ENCODE measurements around the gene EPS8L1.
A peak's percentile ranks its signal among the peaks of the same experiment; 100 is the strongest.
"Not testable (repeated sequence)": the region's sequence is repeated elsewhere in the genome, so short reads cannot be mapped to it uniquely, and the experiment has no call there.

The EPS8L1 gene

GRCh38 chr19:55090564-55090963 lies 14.9 kb downstream of the EPS8L1 start:
- intact Hi-C loops (cut with DNase I): no loop called here
- DNase-seq: no peak

- intact Hi-C loops (cut with DNase I): no loop called here
- DNase-seq: no peak
These were observed 15.6 kb downstream of the EPS8L1 start for GRCh38 chr19:55091126-55091910.

GRCh38 chr19:55091955-55092354 lies 16.3 kb downstream of the EPS8L1 start:
- intact Hi-C loops (cut with DNase I): no loop called here

DNA sequence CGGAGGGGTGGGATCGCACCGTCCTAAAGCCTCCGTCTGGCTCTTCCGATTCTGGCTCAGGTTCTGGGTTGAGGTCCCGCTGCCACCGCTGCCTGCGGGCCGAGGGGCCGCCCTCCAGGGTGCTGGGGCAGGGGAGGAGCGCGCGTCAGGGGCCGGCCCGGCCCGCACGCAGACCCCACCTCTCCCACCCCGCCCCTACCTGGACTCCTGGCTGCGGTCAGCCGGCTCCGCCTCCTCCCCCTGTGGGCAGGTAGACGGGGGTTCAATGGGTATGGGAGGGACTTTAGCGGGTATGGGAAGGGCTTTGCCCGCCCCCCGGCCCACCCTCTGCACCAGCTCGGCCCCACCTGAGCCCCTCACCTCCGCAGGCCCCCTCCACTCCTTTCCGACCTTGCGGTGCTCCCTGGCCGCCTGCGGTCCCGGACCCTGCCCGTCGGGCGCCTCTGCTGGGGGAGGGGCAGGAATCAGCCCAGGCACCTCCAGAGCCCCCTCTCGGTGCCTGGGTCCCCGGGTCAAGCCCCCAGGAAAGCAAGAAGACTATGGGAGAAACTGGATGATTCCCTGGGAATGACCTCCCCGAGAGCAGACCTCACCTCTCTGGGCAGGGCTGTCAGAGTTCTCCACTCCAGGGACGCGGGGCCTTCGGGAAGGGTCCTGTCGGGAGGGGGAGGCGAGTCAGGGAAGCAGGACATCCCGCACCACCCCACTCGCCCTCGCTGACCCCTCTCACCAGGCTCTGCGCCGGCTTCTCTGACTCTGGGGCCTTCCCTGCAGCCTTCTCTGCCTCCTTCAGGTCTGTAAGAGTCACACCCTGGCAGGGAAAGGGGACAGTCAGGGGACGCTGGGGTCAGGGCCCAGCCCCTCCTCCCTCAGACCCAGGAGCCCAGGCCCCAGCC lies 17.0 kb downstream of the EPS8L1 start:
- intact Hi-C loops (cut with DNase I): no loop called here
- no peak for DNase-seq

More at GRCh38 chr19:55091955-55092354, 16.3 kb downstream of the EPS8L1 start:
- no peak for DNase-seq

DNA sequence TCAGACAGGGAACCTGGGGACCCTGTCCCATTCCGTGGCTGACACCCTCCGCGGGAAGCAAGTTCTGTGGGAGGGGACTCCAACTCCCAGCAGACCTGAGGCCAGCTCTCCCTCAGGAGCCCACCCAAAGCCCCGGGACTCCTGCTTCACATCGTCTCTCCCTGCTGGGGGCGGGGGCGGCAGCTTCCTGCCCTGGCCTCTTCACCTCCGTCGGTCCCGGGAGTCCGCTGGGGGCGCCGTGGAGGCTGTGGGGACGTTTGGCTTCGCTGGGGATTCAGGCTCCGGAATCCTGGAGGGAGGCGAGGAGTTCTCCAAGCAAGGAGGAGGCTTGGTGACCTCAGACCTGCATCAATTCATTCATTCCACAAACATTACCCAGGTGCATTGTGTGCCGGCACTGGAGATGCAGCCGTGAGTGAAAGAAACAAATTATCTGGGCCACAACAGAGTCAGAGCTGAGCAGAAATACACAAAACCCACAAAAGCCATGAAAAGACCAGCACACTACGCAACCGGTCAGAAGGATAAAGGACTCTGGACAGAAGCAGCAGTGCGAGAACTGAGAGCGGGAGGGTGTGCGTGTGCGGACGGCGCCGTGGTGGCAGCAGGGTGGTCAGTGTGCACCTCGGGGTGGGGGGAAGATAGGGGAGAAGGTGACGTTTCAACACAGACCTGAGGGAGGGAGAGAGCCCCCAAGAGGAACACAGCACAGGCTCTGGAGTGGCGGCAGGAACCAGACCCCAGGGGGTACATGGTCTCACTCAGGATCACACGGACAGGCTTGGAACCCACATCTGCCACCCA lies 19.0 kb downstream of the EPS8L1 start:
- intact Hi-C loops (cut with DNase I): no loop called here
- DNase-seq: no peak

DNA sequence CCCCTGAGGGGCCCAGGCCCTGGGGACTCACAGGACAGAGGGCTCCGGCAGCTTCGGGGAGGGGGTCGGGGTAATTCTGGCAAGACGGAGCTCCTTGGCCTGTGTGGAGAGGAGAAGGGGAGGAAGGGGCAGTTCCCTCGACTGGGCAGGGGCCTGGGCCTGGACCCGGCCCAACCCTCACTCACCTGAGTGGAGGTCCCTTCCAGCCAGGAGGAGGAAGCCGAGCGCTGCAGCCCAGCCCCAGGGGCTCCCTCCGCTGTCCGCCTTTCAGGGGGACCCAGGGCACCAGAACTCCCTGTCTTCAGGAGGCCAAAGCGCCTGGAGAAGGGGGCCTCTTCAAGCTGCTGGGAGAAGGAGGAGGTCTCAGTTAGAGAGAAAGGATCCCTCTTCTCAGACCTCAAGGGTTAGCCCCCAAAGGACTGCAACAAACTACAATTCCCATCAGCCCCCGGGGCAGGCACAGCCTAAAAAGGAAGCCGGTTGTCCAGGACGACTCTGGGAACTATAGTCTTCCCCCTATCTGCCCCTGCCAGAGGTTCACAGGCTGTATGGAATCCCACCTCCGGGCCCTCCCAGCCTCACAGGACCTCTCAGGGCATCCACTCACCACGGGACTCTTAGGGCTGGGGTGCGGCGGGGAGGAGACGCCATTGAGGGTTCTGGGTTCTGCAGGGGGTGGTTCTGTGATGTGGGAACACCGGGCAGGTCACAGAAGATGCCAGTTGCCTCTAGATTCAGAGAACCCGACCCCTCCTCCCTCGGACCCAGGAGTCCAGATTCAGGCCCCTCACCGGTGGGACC lies 19.8 kb downstream of the EPS8L1 start:
- intact Hi-C loops (cut with DNase I): no loop called here
- no peak for DNase-seq

GRCh38 chr19:55096061-55096701 lies 20.5 kb downstream of the EPS8L1 start:
- no peak for DNase-seq
- intact Hi-C loops (cut with DNase I): no loop called here

DNA sequence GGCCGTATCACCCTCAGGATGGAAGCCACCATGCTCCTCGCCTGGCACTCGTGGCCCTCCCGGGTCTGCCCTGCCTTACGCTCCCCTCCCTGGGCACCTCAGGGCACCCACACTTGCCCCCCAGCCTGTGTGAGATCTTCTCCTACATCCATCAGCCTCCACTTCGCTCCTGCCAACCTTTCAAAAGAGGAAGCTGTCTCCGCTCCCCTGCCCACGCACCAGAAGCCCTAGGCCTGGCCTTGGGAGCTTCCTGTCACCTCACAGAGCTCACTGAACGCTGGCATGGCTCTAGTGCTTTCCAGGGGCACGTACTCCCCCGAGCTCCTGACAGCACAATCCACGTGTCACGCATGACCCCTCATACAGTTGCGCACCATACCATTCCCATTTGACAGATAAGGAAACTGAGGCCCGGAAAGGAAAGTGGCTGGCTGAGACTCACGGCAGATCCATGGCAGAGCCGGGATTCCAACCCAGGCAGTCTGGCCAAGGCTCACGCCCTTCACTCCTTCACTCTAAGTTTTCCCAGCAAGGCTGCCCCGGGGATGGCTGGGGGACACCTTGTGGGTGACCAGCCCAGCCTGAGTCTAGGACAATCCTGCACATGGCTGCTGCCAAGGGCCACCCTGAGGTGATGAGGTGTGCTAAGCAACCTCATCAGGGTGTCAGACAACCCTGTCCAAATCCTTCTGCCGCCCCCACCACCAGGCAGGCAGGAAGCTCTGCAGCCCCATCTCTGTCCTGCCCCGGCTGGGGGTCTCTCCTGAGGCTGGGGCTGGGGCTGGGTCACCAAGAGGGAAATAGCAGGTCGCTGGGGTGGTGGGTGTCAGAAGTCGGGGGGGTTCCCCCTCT lies 22.4 kb downstream of the EPS8L1 start:
- intact Hi-C loops (cut with DNase I): no loop called here
- no peak for DNase-seq

GRCh38 chr19:55098716-55099556 lies 23.3 kb downstream of the EPS8L1 start:
- no peak for DNase-seq
- intact Hi-C loops (cut with DNase I): no loop called here

DNA sequence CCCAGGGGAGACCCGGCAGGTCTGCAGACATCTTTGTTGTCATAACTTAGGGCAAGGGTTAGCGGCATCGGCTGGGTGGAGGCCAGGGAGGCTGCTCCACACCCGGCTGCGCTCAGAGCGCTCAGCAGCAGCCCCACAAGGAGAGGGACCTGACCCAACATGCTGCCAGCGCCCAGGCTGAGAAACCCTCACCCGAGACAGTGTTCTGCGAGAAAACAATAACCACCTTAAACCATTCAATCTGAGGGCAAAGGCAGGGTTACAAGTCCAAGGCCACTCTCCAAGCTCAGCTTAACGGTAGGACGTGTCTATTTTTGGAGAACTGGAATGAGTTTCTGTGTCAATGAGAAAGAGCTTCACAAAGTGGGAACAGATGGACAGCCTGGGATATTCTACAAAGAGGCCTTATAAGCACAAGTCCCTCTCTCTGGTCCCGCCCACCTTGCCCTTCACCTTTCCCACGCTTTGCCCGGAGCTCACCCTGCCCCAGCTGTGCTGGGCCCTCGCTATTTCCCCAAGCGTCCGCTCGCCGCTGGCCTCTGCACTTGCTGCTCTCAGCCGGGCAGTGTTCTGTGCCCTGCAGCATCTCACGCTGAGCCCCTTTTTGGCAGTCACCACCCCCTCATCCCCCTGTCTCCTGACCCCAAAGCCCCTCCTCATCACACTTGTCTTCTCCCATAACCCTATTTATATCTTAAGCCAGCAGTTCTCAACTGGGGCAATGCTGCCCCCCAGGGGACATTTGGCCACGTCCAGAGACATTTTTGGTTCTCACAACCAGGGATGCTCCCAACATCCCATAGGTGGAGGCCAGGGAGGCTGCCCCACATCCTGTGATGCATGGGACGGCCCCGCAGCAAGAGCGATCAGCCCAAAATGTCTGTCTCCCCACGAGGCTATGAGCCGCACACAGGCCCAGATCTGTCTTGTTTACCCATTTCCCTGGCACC lies 24.2 kb downstream of the EPS8L1 start:
- intact Hi-C loops (cut with DNase I): no loop called here
- DNase-seq: no peak

DNA sequence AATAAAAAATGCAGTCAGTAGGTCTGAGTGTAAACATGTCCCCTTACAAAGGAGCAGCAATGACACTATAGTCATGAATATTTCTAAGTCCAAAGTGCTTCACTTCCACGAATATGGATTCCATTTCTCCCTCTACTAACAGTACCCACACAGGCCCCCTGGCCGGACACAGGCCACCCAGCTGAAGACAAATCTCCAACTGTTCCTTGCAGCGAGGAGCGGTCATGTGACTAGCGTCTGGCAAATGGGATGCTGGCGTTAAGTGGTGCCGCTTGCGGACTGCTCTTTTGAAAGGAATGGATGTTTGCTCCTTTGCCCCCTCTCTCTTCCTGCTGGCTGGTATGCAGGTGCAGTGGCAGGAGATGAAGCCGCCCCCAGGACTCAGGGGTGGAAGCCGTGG lies 25.6 kb downstream of the EPS8L1 start:
- peak in 19 of 42 donors; percentile 28 to 70 (median 53) for DNase-seq
- intact Hi-C loops (cut with DNase I): no loop called here

DNA sequence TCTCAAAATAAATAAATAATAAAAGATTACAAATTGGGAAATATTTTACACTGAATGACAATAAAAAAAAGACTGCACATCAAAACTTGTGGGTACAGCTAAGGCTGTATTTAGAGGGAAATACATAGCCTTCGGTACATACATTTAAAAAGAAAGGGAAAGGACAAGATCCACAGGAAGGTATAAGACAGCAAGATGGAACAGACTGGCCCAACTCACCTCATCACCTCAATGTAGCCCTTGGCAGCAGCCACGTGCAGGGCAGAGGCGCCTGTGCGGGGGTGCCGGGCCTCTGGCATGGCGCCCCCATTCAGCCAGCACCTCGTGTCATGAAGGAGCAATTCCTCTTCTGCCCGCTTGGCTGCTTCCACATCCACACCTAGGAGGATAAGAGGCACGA lies 27.5 kb downstream of the EPS8L1 start:
- no peak for DNase-seq
- intact Hi-C loops (cut with DNase I): no loop called here

- no peak for DNase-seq
- intact Hi-C loops (cut with DNase I): no loop called here
These were observed 29.6 kb downstream of the EPS8L1 start for GRCh38 chr19:55105237-55105636.

DNA sequence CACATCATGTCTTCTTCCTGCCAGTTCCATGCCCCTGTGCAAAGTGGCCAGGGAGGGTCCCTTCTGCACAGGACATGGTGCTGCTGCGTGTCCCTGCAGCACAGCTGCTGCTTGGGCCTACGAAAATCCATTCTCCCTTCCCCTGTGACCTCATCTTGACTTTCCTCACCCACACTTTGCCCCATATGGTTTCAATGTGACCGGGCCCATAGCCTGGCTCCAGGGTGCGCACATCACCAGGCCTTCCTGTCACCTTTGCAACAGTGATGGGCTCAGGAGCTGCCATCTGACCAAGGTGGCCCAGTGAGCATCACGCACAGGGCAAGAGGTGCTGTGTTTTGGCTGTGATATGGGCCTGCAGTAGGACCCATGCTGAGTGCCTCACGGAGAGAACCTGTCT lies 30.9 kb downstream of the EPS8L1 start:
- DNase-seq: no peak
- intact Hi-C loops (cut with DNase I): no loop called here

GRCh38 chr19:55107252-55107651 lies 31.6 kb downstream of the EPS8L1 start:
- intact Hi-C loops (cut with DNase I); DNase-seq: not testable (repeated sequence)

All from head of caudate nucleus (tissue), 42 donors.